ENCODE data around the gene TRAPPC12.
"Not testable (repeated sequence)": the region's sequence is repeated elsewhere in the genome, so short reads cannot be mapped to it uniquely, and the experiment has no call there.

Gene TRAPPC12

DNA sequence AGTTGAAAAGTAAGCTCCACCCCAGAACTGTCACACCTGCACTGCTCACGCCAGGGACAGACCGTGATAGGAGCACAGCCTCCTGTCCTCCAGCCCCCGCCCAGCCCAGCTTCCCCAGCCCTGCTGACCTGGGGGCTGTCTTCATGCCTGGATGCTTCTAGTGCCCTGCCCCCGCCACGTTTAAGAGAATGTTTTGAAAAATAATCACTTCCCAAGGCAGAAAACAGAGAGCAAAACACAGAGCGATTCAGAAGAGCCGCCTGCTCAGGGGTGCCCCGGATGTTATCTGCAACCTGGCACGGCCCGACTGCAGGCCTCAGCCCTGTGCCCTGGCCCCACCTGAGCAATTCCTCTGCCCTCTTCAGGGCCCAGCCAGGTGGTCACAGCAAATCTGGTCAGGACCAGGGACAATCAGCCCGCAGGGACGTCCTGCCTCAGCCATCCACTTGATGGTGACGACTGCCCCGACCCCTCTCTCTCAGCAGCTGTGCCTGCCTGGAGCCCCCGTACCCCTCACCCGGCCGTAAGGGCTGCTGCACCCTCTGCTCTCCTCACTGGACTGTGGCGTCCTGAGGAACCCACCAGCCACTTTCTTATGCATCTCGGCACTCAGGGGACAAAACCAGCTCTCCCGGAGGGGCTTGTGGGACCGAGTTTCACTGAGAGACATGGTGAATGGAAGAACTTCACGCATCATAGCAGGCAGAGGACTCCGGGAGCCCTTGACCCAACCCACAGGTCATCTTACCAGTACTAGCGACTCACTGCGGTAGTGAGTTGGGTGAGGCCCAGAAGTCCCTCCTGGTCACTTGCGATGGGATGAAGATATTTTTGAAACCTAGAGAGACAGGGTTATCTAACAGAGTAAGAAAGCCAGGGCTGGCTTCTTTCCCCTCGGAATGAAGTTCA, 109.6 kb downstream of the TRAPPC12 start:
- DNase-seq = no peak

DNA sequence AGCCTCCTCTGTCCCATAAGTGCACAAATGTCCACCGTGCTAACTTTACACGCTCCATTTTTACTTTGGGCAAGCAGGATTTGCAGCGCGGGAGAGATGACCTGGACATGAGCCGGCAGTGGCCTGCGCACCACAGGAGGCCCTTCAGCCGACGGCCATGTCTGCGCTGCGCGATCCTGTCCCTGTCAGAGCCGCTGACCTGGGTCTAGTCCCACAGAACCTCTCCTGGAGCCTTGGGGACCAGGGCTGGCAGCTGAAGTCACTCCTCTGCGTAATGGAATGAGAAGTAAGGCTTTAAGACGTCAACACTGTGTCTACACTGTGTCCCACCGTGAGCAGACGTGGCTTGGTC, 110.2 kb downstream of the TRAPPC12 start:
- DNase-seq = no peak

DNA sequence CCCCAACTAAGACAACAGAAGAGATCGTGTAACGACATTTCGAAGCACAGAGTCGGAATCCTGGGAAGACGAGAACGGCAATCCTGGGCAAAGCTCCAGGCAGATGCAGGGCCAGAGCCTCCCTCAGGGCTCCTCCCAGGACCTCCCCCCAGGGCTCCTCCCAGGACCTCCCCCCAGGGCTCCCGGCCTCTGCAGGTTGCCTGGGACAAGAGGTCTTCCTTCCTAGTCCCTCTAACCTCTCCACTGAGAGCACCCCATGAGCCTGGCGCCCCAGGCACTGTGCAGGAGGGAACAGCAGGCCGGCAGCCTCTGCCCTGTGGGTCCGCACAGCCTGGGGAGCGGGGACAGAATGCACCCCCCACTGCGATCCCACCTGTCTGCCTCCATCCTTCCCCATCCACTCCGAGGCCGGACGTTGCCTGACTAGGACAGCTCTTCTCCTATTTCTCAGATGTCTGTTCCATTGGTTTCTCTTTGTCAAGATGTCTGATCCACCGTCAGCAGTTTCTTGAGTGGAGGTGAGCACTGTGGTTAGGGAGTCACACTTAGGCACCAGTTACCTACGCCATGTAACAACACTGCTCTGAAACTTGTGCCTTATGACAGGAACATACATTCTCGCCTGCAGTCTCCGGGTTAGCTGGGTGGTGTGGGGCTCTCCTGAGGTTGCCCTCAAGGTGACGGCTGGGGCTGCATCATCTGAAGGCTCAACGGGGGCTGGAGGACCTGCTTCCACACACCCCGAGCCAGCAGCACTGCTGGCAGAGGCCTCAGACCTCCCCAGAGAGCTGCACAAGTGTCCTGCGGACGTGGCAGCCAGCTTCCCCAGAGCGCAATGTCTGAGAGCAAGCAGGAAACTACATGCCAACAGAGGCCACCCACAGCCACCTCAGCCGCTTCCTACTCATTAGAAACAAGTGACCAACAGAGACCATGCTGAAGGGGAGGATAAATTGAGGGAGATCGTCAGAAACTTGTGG, 111.0 kb downstream of the TRAPPC12 start:
- DNase-seq = no peak

DNA sequence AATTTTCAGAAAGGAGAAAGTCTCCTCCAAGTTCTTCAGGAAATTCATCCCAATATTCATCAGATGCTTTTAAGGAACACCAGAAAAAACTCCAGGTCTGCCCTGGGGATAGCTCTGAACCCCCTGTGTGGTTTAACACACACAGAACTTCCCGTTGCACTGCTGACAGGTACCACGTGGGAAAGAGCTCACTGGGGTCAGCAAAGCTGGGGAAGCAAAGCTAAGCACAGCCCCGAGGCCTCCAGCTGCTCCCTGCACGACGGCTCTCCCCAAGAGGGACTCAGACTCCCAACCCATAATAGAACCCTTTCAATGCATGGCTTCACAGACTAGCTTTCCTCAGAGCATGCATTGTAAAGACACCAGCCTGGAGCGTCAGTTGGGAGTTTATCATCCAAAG, 111.8 kb downstream of the TRAPPC12 start:
- DNase-seq = no peak

DNA sequence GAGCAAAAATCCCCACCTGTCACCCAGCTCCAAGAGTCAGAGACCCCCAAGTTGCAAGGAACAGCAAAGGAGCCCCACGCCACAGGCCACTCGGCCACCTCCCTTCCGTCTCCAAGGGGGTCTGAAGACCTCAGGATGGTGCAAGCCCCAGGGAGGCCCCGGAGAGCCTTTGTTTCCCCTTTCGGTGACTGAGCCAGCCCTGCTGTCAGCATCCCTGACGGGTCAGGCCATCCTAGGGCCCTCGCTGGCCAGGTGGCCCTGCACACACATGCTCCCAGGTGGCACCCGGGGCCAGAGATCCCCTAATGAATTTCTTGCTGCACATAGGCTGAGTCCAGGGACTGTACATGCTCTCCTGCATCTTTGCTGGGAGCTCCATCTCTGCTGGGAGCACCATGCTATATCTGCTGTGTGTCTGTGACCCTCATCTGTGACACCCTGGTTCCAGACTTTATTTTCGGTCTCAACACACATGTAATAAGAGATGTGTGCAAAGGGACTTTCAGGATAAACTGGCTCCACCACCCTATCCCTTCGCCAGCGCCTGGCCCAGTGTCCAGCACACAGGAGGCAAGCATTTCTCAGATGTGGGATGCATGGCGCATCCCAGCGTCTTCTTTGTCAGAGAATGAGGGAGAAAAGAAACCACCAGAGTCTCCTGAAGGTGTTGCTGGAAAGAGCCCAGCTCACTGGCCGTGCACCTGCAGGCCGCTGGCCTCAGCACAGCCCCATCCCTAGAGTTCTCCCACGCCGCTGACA, 112.4 kb downstream of the TRAPPC12 start:
- DNase-seq = no peak

DNA sequence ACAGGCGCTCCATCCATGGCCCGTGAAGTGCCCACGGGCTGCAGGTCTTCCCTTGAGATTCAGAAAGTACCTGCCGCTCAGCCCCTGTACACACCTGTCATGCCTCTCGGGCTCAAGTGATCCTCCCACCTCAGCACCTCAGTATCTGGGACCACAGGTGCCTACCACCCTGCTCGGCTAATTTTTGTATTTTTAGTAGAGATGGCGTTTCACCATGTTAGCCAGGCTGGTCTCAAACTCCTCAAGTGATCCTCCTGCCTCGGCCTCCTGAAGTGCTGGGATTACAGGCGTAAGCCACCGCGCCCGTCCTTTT, 112.9 kb downstream of the TRAPPC12 start:
- not testable (repeated sequence) for DNase-seq

DNA sequence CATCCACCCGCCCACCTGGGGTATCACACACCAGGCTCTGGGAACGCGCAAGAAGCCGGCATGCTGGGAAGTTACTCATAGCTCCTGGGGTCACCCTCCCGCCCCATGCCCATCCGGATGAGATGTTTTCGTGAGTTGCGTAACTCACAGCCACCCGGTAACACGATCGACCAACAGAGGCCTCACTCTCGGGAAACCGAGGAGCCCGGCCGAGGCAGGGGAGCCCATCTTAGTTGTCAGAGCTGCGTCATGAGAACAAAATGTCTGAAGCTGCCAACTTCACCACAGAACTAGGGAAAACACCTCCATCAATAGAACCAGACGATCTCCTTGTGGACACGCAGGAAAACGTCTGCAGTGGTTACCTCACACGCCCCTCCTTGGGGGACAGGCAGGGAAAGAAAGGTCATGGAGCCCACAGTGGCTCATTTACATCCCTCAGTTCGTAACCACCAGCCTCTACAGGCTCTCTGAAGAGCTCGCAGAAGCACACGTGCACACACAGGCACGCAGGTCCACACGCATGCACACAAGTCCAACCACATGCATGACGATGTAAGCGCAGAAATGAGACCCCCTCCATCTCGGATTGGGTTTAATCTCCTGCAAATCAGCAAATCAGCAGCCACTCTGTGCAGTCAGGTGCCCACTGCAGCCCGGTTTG, 113.6 kb downstream of the TRAPPC12 start:
- DNase-seq = no peak

DNA sequence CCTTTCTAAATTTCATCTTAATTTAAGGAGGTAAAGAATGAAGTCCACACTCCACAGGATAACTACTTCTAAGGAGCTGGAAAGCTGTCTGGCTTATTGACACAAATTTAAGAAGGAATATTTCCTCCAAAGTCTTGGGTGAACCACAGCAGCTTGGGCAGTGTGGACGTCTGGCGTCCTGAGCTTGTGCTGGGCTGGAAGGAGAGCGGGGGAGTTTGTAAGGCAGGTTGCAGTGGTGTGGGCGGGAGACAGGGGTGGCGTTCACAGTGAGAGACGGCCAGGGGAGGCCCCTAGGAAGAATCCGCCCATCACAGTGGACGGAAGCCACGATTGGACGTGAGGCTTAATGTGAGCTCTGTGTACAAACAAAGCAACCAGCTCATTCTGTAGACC, 114.1 kb downstream of the TRAPPC12 start:
- DNase-seq = no peak

DNA sequence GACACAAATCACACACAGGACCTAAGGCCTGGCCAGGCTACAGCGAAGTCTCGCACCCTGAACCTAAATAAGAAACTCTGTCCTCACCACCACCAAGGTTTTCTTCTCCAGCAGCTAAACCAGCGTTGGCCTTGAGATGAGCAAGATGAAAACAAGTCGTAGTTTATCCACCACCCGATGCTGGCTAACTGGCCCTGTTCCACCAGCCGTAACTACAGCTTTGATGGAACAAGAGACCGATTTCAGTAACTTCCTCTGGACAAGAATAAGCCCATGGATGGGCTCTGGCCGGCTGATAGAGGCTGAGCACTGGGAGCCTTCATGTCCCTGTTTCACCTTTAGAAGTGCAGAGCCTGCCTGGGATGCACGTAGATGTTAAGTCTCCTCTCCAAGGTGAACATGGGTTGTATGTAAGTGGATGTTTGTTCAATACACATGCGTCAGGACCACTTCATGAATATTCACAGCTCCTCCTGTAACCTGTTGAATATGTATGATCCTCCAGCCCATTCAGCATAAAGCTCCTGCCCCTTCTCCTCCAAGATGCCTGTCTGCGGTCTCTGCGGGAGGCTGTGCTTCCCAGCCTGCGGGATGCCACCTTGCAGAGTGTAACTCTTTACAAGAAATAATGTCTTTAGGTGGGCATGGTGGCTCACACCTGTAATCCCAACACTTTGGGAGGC, 115.6 kb downstream of the TRAPPC12 start:
- DNase-seq = no peak

DNA sequence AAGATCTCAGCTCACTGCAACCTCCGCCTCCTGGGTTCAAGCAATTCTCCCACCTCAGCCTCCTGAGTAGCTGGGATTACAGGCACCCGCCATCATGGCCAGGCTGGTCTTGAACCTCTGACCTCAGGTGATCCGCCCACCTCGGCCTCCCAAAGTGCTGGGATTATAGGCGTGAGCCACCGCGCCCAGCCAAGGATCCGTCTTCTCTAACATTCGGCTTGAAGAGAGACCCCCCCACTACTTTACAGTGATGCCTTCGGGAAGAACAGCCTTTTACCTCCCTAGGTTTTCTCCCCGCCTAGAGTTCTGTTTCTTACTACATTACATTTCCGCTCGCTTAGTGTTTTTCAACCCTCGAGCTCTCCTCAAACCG, 117.2 kb downstream of the TRAPPC12 start:
- not testable (repeated sequence) for DNase-seq

DNA sequence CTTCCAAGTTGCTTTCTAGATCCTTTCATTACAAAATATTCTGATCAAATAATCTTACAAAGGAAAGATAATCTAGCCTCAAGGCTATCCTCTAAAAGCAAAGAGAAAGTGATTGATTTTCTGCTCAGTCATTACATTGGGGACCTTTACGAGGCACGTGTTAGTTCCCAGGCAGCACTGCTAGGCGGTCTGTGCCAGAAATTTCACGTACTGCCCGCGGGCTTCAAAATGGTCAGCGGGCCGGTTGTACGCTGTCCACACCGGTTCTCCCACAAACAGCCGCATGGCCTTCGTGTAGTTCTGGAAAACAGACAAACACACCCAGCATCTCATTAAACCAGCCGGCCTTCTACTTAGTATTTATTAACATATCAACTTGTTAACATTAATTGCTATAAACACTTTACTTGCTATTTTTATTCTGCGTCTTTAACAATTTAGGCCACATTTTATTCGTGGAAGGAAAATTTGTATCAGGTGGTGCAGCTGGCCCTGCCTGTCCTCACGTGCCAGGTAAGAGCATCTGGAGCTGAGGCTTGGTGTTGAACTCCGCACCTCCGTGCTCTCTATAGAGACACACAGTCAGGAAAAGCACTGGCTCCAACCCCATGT, 119.4 kb downstream of the TRAPPC12 start:
- DNase-seq = no peak

DNA sequence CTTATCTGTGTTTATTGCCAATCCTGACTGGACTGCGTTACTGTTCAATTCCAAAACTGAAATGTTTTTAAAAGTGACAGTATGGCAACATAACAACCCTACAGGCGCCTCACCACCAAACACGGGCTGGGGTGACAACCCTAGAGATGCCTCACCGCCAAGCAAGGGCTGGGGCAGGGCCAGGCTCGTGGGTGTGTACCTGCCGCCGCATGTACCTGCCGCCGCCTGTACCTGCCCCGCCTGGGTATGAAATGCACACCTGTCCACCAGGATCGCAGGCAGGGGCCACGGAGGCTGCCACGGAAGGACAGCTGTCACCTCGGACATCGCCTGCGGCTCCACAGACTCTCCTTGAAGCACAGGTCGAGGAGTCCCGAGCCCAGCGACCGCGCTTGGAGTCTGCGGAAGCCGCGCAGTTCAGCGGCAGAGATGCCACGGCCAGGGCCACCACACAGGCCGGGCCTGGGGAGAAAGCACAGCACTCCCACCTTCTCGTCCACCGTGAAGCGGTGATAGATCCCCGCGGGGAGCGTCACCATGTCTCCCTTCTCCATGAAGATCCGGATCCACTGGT, 120.9 kb downstream of the TRAPPC12 start:
- no peak for DNase-seq

DNA sequence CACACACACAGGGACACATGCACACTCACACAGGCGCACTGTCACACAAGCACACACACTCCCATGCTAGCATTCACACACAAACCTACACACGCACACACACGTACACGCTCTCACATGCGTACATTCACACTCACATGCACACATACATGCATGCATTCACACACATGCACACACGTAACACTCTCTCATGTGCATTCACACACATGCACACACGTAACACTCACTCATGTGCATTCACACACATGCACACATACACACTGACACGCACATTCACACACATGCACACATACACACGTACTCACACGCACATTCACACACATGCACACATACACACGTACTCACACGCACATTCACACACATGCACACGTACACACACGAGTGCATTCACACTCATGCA, 123.6 kb downstream of the TRAPPC12 start:
- DNase-seq = no peak

DNA sequence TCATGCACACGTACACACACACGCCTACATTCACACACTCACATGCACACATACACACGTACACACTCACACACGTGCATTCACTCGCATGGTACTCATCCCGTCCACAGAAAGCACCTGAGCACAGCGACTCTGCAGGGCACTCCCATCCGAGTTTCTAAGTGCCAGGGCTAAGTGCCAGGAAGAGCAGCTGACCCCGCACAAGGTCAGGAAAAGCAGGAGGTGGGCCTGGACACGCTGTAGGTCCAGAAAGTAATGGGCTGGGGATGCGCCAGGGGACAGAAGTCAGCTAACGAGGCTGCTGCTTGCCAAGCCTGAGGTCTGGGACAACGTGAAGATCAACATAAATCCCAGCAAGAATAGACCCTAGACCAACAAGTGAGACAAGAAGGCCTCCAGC, 124.0 kb downstream of the TRAPPC12 start:
- DNase-seq = no peak

DNA sequence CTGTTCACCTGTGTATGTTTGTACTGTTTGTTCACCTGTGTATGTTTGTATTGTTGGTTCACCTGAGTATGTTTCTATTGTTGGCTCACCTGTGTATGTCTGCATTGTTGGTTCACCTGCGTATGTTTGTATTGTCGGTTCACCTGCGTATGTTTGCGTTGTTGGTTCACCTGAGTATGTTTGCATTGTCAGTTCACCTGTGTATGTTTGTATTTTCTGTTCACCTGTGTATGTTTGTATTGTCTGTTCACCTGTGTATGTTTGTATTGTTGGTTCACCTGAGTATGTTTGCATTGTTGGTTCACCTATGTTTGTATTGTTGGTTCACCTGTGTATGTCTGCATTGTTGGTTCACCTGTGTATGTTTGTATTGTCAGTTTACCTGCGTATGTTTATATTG, 125.2 kb downstream of the TRAPPC12 start:
- DNase-seq = no peak

DNA sequence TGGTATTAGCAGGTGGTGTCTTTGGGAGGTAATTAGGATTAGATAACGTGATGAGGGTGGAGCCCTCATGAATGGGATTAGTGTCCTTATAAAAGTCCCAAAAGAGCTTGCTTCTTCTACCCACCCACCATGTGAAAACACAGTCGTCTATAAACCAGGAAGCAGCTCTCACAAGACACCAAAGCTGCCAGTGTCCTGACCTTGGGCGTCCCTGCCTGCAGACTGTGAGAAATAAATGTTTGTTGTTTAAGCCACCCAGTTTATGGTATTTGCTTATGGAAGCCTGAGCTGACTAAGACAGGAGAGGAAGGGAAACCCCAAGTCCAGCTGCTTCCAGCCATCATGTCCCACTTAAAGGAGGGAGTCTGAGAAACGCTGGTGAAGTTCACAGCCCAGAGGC, 126.3 kb downstream of the TRAPPC12 start:
- DNase-seq = no peak

DNA sequence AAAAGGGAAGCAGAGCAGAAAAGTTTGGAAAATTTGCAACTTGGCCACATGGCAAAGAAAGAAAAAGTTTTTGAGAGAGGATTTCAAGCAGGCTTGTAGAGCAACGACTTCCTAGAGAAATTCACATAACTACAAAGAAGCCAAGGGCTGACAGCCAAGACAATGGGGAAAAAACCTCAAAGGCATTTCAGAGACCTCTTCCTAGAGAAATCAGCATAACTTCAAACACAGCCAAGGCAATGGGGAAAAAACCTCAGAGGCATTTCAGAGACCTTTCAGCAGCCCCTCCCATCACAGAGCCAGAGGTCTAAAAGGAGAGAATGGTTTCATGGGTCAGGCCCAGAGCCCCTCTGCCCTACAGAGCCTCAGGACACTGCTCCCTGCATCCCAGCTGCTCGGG, 132.6 kb downstream of the TRAPPC12 start:
- no peak for DNase-seq

DNA sequence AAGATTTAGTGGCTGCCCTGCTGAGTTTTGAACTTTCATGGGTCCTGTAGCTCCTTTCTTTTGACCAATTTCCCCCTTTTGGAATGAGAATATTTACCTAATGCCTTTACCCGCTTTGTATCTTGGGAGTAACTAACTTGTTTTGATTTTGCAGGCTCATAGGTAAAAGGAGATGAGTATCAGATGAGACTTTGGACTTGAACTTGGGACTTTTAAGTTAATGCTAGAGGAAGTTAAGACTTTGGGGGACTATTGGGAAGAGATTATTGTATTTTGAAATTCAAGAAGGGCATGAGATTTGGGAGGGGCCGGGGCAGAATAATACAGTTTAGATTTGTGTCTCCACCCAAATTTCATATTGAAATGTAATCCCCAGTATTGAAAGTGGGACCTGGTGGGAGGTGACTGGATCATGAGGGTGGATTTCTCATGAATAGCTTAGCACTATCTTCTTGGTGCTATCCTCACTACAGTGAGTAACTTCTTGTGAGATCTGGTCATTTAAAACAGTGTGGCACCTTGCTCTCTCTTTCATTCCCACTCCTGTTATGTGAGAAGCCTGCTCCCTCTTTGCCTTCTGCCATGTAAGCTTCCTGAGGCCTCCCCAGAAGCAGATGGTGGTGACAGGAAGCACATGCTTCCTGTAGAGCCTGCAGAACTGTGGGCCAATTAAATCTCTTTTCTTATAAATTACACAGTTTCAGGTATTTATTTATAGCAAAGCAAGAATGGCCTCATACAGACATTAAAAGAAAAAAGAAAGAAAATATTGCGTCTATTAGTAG, 133.7 kb downstream of the TRAPPC12 start:
- DNase-seq = no peak

DNA sequence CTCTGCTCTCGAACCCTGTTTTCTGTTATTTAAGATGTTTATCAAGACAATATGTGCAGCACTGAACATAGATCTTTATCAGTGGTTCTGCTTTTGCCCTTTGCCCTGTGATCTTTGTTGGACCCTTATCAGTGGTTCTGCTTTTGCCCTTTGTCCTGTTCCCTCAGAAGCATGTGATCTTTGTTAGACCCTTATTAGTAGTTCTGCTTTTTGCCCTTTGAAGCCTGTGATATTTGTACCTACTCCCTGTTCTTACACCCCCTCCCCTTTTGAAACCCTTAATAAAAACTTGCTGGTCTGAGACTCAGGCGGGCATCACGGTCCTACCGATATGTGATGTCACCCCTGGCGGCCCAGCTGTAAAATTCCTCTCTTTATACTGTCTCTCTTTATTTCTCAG, 135.9 kb downstream of the TRAPPC12 start:
- not testable (repeated sequence) for DNase-seq

DNA sequence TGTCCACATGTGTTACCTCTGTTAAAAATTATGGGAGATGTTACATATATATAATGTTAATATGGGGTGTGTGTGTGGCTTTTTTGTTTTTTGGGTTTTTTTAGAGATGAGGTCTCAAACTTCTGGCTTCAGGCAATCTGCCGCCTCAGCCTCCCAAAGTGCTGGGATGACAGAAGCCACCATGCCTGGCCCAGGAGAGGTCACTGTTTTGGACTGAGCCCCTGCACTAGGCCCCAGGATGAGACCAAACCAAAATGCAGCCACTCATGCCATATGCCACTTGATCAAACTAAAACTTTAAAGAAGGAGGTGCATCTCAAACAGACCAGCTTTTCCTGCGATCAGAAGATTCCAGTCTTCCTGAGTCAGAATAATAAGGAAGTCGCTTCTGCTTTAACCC, 137.3 kb downstream of the TRAPPC12 start:
- no peak for DNase-seq

All from activated naive CD4-positive, alpha-beta T cell (primary cell).